ENCODE data around the gene GRIN2A.

Gene GRIN2A

GRCh38 chr16:9805109-9805508 lies 377.1 kb downstream of the GRIN2A start:
- no peak for DNase-seq

- DNase-seq = no peak
Observed at GRCh38 chr16:9802160-9802559, 380.1 kb downstream of the GRIN2A start.

- no peak for DNase-seq
Observed at GRCh38 chr16:9801651-9802050, 380.6 kb downstream of the GRIN2A start.

GRCh38 chr16:9800186-9800738 lies 382.0 kb downstream of the GRIN2A start:
- no peak for DNase-seq

GRCh38 chr16:9798952-9799580 lies 383.2 kb downstream of the GRIN2A start:
- no peak for DNase-seq

GRCh38 chr16:9798474-9798873 lies 383.8 kb downstream of the GRIN2A start:
- DNase-seq = no peak

GRCh38 chr16:9797306-9797705 lies 384.9 kb downstream of the GRIN2A start:
- no peak for DNase-seq

- no peak for DNase-seq
Observed at GRCh38 chr16:9793623-9794022, 388.6 kb downstream of the GRIN2A start.

GRCh38 chr16:9791556-9791955 lies 390.7 kb downstream of the GRIN2A start:
- no peak for DNase-seq

GRCh38 chr16:9790199-9790598 lies 392.0 kb downstream of the GRIN2A start:
- no peak for DNase-seq

- no peak for DNase-seq
Observed at GRCh38 chr16:9787717-9788116, 394.5 kb downstream of the GRIN2A start.

- DNase-seq = no peak
Observed at GRCh38 chr16:9780831-9781230, 401.4 kb downstream of the GRIN2A start.

GRCh38 chr16:9778849-9779248 lies 403.4 kb downstream of the GRIN2A start:
- DNase-seq = no peak

- DNase-seq = no peak
Observed at GRCh38 chr16:9775998-9776397, 406.2 kb downstream of the GRIN2A start.

GRCh38 chr16:9773289-9773688 lies 408.9 kb downstream of the GRIN2A start:
- no peak for DNase-seq

- no peak for DNase-seq
Observed at GRCh38 chr16:9772526-9773225, 409.6 kb downstream of the GRIN2A start.

GRCh38 chr16:9766891-9767290 lies 415.3 kb downstream of the GRIN2A start:
- no peak for DNase-seq

- DNase-seq = no peak
Observed at GRCh38 chr16:9763505-9763904, 418.7 kb downstream of the GRIN2A start.

GRCh38 chr16:9761870-9762269 lies 420.4 kb downstream of the GRIN2A start:
- DNase-seq = no peak

GRCh38 chr16:9757687-9758086 lies 424.5 kb downstream of the GRIN2A start:
- DNase-seq = no peak

- DNase-seq = no peak
Observed at GRCh38 chr16:9756434-9756833, 425.8 kb downstream of the GRIN2A start.

GRCh38 chr16:9755081-9755480 lies 427.1 kb downstream of the GRIN2A start:
- DNase-seq = no peak

- DNase-seq = no peak
Observed at GRCh38 chr16:9741776-9742175, 440.5 kb downstream of the GRIN2A start.

GRCh38 chr16:9739301-9739700 lies 442.9 kb downstream of the GRIN2A start:
- no peak for DNase-seq

- DNase-seq = no peak
Observed at GRCh38 chr16:9738690-9739089, 443.5 kb downstream of the GRIN2A start.
